HG03565 (cell line): ENCODE results near the gene ZNF554.
"Not testable (repeated sequence)": the region's sequence is repeated elsewhere in the genome, so short reads cannot be mapped to it uniquely, and the experiment has no call there.

Experiments
- ATAC-seq: cut with Tn5 transposase; IDR thresholded peaks from one replicate; pipeline ENCODE4 v1.9.1; 2021; ENCODE audit warnings: mild to moderate bottlenecking, moderate library complexity; ENCODE audit not compliant: unreplicated experiment

ZNF554 gene

DNA sequence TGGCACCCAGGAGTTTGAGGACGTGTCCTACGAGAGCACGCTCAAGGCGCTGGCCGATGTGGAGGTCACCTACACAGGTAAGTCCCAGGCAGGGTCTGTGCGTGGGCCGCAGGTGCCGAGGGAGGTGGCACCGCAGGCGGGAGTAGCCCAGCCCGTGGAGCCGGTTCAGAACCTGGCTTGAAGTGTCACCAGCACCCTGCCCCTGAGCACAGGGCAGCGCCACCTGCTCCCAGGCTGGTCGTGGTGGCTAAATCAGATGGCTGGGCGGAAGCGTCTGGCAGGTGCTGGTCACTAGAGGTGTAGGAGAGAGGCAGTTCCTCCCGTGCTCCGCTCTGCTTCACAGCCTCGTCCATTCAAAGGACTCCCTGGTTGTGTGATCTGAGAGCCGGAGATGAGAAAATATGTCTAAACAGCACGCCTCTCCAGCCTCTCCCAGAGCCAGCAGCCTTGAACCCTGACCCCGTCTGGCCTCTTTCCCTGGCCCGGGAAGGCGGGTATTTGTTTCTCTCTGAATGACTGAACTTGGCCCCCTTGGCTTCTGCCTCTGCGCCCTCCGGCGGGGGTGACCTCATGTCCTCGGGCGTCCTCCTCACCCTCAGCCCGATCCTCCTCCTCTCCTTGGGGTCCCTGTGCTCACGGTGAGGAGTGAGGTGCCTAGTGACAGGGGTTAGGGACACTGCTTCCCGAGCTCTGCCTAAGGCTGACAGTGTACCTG lies 29.0 kb upstream of the ZNF554 start:
- ATAC-seq, result no peak

DNA sequence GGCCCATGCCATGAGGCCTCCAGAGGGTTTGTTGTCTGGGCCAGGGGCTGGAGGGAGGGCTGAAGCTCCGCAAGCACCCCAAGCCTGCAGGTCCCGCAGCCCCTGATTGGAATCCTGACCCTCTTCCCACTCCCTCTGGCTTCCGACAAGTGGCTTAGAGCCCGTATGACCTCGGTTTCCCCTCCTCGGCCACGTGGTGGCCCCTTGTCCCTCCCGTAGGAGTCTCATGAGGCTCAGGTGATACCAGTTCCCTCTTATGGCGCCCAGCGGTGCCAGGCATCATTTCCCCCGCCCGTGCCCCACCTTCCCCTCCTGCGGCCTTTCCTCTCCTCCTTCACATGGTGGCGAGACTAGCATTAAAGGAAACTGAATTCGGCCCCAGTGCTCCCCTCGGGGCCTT lies 28.2 kb upstream of the ZNF554 start:
- ATAC-seq, result no peak

DNA sequence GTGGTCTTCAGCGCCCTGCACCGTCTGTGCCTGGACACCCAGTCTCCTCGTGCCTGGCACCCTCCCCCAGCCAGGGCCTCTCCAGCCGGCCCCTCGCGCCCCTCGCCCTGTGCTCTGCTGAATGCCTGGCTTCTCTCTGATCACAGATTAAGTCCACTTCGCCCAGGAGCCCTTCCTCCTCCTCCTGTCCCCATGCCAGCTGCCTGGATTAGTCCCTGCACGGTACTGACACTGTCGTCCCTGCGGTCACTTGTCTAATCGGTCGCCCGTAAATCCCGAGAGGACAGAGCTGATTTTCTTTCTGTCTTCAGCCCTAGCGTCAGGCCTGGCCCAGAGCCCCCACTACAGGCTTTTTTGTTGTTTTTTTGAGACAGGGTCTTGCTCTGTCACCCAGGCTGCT lies 27.8 kb upstream of the ZNF554 start:
- ATAC-seq, result no peak

DNA sequence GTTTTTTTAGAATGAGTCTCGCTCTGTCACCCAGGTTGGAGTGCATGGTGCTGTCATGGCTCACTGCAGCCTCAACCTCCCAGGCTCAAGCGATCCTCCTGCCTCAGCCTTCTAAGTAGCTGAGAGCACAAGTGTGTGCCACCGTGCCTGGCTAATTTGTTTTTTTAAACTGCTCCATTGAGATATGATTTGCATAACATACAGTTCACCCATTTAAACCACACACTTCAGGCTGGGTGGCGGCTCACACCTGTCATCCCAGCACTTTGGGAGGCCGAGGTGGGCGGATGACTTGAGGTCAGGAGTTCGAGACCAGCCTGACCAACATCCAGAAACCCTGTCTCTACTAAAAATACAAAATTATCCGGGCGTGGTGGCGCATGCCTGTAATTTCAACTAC lies 27.0 kb upstream of the ZNF554 start:
- not testable (repeated sequence) for ATAC-seq

DNA sequence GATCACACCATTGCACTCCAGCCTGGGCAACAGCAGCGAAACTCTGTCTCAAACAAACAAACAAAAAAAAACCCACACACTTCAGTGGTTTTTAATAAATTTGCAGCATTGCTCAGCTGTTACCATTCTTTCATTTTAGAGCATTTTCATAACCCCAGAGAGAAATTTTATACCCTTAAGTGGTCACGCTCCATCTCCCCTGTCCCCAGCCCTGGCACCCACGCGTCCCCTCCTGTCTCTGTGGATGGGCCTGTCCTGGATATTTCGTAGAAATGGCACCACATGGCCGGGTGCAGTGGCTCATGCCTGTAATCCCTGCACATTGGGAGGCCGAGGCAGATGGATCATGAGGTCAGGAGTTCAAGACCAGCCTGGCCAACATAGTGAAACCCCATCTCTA lies 26.5 kb upstream of the ZNF554 start:
- ATAC-seq, result no peak

DNA sequence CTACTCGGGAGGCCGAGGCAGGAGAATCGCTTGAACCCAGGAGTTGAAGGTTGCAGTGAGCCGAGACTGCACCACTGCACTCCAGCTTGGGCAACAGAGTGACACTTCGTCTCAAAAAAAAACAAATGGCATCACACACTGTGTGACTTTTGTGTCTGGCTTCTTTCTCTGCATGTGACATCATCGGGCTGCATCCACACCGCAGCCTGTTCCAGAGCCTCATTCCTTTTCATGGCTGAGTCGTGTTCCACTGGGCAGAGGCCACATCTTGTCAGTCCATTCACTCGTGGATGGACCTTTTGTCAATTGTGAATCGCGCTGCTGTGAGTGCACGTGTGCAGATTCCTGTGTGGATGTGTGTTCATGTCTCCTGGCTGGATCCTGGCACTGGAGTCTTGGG lies 26.1 kb upstream of the ZNF554 start:
- no peak for ATAC-seq

DNA sequence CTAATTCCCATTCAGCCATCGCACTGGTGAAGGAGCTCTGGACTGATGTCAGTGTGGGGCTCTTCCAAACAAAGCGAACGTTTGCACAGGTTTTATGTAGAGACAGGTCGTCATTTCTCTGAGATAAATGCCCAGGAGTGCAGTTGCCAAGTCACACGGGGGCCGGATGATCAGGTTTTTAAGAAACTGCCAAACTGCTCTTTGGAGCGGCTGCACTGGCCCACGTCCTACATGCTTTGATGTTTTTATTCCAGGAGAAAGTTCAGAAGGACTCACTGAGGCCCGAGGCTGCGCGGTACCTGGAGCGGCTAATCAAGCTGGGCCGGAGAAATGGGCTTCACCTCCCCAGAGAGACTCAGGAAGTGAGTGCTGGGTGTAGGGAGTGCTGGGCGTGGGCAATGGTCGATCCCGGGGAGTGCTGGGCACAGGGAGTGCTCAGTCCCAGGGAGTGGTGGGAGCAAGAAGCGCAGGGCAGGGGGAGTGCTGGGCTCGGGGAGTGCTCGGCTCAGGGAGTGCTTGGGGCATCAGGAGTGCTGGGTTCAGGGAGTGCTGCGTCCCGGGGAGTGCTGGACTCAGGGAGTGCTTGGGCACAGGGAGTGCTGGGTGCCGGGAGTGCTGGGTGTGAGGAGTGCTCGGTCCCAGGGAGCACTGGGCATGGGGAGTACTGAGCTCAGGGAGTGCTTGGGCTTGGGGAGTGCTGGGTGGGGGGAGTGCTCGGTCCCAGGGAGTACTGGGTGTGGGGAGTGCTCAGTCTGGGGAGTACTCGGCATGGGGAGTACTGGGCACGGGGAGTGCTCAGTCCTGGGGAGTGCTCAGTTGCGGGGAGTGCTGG lies 23.6 kb upstream of the ZNF554 start:
- no peak for ATAC-seq

DNA sequence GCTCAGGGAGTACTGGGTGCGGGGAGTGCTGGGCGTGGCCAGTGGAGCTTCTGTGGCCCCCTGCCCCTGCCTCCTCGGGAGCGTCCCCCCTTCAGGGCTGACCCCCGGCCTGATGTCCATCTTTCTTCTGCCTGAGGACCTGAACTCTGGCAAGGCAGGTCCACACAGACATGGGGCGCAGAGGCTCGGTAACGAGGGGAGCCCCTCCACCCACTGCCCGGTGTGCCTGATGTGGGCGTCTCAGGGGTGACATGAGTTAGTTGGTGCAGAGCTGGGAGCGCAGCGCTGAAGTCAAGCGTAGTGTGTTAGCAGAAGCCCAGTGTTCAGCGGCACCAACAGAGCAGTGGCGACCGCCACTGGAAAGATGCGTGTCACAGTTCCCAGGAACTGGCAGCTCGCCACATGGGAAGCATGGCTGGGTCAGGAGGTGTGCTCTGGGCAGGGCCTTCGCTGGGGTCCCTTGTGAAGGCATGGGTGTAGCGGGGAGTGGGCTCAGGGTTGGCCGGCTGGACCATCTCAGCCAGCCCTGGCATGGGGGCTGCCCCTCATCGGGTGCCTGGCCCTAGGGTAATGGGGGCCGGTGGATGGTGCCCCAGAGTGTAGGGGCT lies 22.9 kb upstream of the ZNF554 start:
- ATAC-seq, result no peak

DNA sequence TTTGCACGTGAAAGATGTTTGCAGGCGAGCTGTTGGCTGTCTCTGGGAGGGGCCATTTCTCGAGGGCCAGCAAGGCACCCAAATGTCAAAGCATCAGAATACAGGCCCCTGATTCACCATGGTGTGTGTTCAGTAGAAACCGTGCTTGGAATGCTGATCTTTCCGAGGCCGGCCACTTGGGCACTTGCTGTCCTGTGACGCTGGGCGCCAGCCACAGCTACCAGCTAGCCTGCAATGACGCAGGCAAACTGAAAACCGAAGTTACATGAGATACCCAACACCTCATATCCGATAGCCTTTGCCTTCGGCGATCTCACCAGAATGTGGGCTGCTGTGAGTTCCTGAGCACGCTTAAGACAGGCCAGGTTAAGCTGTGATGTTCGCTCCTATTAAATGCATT lies 22.4 kb upstream of the ZNF554 start:
- ATAC-seq, result no peak

DNA sequence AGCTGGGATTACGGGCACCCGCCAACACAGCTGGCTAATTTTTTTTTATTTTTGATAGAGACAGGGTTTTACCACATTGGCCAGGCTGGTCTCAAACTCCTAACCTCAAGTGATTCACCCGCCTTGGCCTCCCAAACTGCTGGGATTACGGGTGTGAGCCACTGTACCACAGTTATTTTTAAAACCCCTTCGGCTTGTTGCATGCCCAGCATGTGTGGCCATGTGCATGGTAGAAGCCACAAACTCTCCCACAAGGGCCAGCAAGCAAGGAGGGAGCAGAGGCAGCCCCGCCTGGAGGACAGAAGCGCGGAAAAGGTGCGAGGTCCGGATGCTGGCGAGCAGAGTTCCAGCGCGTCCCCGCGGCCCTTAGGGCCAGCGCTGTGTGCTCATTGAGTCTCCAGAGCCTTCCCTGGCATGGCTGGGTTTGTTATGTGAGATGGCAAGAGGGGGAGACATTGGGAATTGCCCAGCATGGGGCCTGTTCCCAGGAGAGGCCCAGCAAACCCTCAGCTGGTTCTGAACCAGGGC lies 21.4 kb upstream of the ZNF554 start:
- ATAC-seq, result no peak

DNA sequence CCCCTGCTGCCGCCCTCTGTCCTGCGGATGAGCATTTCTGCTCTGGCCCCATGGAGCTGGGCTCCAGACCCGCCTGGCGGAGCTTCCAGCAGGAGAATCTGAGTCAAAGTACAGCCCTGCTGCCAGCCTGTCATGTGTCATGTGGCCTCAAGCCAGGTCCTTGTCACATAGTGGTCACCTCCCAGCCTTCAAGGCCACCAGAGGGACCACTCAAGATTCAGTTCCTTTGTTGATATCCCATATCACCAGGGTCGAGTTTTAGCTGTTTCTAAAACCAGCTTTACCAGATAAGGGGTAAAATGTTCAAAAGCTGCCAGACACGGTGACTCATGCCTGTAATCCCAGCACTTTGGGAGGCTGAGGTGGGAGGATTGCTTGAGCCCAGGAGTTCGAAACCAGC lies 20.9 kb upstream of the ZNF554 start:
- ATAC-seq, result no peak

DNA sequence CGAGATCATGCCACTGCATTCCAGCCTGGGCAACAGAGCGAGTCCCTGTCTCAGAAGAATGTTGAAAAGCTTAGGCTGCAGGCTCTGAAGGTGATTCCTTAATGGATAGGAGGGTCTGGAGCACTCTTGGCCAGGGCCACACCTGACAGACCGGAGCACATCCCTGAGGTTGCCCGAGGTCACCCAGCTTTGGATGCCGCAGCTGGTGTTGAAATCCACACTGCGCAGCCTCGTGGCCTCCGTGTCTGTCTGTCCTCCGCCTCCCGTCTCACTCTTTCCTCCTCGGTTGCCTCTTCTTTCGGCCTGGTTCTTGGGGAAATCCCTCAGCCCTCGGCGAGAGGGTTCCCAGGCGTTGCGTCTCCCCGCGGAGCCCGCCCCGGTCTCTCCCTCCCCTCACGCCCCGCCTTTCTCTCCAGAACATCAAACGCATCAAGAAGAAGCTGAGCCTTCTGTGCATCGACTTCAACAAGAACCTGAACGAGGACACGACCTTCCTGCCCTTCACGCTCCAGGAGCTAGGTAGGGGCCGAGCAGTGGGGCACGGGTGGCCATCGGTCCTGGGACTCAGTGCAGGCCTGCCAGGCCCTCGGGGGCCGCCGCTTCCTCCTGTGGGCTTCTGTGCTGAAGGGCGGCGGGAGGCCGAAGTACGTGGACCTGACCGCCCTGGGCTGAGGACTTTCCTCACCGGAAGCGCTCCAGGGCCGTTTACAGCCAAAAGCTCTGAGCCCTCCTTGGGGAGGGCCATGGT lies 20.2 kb upstream of the ZNF554 start:
- ATAC-seq, result no peak

DNA sequence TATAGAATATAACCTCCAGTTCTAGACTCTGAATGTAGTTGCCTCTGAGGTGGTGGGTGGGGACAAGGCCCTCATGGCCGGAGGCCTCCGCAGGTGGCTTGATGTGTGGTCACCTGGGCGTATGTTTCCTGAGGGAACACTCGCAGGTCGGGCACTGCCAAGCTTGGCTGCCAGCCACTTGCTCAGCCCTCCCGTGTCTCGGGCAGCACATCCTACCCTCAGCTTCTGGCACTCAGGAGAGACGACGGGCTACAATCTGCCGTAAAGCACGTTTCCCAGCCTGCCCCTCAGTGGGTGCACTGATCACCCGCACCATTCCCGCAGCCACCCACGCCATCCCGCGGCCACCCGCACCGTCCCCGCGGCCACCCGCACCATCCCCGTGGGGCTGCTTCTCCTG lies 19.2 kb upstream of the ZNF554 start:
- no peak for ATAC-seq

DNA sequence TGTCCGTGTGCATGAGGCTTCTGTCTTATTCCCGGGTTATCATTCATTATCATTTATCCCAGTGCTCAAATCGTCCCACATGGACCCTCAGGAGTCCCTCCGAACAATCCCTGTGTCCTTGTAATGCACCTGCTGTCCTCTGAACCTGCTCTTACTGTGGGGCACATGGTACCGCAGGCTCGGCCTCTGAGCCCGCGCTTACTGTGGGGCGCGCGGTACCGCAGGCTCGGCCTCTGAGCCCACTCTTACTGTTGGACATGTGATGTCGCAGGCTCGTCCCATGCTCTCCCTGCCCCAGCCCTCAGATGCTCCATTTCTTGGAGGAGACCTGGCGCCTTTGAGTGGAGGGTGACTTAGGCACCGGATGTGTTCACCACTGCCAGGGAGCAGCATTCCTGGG lies 16.8 kb upstream of the ZNF554 start:
- no peak for ATAC-seq

DNA sequence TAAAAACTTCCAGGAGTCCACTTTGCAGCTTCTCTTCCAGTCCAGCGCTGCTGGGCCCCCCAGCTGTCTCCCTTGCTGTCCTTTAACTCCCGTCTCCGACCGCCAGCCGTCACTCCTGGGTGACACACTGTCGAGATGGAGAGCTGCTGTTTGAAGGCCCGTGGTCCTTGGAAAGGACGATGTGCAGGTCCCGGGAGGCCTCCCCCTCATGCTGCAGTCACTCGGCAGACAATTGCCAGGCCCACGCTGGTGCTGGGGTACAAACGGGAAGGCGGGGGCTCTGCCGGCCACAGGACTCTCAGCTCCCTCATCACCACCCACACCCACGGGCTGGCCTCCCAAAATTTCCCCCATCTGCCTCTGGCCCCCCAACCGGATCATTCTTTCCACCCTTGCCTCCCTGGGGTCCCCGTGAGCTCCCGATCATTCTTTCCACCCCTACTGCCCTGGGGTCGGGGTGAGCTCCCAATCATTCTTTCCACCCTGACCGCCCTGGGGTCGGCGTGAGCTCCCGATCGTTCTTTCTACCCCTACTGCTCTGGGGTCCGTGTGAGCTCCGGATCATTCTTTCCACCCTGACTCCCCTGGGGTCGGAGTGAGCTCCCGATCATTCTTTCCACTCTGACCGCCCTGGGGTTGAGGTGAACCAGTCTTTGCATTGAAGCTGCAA lies 16.0 kb upstream of the ZNF554 start:
- no peak for ATAC-seq

DNA sequence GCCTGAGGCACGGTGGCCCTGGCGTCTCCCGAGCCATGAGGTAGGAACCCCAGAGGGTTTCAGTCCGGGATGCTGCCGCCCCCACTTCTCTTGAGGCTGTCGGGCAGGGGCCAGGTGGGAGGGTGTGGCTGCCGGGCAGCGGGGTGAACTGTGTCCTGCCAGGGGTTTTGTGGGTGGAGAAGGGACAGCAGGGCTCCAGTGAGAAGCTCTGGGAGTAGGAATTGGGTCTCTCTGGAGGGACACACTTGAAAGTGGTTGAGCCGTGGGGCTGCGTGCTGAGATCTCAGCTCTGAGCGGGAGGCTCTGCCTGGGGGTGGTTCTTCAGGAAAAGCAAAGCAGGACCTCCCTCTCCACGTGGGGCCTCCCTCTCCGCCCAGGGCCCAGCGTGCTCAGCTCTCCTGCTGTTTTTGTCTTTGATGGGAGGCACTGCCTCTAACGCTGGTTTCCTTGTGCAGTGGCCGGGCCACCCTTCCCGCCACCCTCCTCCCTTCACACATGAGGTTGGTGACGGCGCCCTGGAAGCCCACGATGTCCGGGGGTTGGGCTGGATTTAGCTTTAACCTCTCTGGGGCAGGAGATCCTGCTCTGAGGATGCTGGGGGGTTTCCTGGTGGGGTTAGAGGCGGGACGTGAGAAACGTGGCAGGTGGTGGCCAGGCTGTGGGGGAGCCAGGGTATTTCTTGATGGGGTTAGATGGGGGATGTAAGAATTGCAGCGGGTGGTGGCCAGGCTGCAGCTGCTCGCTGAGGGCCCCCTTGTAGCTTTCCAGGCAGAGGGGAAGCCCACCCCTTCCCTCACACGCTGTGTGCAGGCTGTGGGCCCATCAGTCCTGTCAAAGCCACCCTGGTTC lies 15.3 kb upstream of the ZNF554 start:
- no peak for ATAC-seq

DNA sequence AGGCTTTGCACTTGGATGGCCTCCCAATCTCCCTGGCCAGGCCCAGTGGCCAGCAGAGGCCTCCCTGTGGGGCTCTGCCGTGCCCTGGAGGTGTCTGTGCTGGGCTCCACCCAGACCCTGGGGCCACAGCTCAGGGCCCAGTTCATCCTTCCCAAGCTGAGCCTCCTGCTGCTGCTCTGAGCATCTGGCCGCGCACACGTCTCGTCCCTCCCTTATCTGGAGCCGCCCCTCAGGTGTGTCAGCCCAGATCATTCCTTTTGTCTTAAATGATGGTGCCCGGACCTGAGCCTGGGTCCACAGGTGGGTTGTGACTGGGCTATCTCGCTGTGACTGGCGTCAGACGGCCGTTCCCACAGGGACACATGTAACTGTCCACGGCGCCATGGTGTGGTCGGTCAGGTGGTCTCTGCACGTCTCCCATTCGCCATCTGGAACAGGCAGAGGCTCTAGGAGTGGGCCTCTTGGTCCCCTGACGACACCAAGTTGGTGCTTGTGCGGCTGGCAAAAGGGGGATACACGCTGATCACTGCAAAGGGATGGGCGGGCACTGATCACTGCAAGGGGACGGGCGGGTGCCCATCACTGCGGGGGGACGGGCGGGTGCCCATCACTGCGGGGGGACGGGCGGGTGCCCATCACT lies 14.3 kb upstream of the ZNF554 start:
- ATAC-seq, result no peak

DNA sequence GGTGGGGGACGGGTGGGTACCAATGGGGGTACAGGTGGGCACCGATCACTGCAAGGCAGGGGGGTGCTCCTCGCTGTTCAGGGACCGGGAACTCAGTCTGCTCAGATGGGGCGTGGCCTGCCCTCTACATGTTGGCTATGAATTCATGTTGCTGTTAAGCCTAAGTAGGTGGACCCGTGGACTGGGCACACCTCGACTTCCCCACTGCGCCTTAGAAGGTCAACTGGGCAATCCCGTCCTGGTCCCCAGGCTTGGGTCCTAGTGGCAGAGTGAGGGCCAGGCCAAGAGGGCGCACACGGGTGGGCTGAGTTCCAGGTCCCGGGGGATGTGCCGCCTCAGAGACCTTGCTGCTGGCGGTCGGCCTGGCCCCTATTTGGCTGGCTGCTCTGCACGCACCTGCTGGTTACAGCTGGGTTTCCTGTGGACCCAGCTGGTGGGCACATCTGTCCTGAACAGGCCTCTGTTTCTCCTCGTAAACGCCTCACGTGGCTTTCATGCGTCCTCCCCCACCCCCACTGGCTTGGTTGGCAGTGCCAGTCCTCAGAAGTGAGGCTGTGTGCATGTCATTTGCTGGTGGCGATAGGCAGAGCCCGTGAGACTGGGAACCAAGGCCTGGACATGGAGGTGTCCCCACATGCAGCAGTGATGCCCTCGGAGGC lies 13.5 kb upstream of the ZNF554 start:
- no peak for ATAC-seq
